Middle frontal gyrus (tissue), 1 donor: Measurements from ENCODE around the gene CDH18.

Experiments
- DNase-seq: peaks from one replicate; pipeline ENCODE4 v3.0.0-alpha.2; 2015; ENCODE audit warnings: low spot score; ENCODE audit errors: extremely low spot score

Gene CDH18

DNA sequence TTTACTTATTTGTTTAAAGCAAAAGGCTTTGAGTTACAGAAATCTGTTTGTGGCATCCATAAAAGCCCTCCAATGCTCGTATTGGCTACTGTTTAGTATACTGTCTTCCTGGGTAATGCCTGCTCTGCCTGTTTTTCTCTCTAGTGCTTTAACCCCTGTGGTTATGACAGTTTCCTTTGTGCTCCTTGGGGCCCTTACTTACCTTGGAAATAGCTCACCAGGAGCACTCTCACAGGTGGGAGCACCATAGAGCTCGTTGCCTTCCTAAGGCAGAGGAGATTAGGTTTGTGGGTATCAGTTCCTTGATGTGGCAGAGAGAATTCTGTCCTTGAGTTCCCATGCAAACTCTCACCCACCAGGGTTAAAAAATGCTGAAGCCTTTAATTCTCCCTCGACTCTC lies 242.8 kb downstream of the CDH18 start:
- DNase-seq, result no peak

DNA sequence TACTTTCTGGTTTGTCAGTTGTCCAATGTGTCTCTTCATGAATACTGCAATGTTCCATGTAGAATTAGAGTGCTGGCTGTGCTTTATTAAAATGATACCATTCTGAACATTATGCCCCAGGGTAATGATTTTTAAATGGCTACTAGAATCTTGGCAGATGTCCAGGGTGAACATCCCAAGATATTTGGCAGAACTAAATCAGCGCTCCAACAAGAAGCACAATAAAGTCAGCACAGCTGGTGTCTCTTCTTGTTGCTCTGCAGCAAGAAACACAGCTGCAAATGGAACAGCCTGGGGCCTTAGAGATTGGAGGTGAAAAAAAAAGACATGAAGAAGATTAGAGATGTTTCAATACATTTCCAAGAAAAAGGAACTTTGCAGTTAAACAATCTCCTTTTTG lies 248.3 kb downstream of the CDH18 start:
- no peak for DNase-seq

DNA sequence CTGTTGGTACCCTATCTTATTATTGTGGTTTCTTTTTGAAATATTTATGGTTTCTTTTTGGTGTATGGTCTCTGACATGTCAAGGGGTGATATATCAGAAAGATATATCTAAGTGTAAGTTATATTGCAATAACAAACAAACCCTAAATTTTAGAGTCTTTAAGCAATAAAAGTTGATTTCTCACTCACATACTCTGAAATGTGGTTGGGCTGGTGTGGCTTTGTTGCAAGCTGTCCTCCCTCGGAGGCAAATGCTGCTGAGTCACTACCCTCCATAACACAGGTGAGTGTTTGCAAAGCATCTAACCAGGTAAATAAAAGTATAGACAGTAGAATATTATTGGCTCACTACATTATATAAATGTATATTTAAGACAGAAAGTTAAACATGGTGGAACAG lies 253.2 kb downstream of the CDH18 start:
- no peak for DNase-seq

DNA sequence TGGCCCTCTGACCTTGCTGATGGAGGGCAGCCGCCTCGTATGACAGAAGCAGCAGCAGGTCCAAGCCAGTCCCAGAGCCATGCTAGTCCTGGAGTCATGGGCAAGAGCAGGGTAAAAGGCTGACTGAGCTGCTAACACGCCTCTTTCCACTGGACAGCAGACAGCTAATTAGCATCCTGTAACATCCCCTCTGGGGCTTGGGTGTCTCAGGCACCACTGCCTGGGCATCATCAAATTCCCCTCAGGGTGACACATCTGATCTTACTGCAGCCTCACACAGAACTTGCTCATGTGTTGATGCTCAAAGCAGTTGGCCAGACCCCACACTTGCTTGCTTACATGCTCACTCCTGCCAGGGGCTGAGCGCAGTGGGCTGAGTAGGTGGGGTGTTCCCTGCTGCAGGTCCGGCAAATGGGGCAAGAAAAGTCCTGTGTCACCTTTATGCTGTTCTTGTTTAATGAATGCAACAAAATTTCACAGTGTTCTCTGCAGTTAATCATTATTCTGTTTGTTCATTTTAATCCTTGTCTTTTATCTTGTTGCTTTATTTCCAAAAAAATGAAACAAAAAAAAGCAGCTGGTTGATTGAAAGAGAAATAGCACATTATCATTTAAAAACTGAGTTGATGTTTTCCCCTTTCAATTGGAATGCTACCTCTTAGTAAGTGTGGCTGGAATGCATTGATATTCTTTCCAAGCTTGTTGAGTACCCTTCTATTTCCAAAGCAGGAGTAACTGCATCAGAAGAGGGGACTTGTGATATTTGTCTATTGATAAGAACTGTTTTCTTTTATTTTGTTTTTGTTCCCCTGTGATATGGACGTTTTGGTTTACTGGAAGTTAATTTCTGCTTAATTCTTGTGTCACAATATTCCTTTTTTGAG lies 254.1 kb downstream of the CDH18 start:
- DNase-seq, result no peak

DNA sequence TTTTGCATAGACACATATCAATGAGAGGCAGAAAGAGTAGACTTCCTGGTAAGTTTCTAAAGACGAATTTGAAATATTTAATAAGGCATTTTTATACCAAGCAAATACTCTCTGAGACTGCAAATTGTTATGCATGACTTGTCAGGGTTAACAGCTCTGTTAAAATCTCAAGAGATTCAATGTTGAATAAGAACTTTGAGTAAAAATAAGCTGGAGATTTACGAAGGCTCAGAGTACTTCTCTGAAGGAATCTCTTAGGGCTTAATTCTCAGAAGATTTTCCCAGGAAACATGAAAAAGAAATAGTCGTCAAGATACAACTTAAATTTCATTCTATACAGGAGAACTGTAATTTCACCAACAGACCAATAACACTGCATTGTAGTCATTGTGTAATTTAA lies 259.4 kb downstream of the CDH18 start:
- DNase-seq, result no peak

DNA sequence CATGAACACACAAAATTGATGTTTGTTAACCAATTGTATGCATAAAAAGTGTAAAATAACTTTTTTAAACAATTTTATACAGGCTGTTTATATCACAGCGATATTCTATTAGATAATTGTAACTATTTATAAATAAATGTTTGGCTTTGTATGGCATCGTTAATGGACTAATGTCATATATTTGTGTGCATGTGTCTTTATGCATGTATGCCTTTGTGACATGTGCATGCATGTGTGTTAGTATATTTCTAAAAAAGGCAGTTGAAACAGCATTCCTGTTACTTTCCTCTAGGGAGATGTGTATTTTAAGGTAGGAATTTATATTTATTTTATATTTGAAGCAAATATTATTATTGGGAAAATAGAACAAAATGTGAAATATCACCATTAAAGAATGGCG lies 268.9 kb downstream of the CDH18 start:
- no peak for DNase-seq

DNA sequence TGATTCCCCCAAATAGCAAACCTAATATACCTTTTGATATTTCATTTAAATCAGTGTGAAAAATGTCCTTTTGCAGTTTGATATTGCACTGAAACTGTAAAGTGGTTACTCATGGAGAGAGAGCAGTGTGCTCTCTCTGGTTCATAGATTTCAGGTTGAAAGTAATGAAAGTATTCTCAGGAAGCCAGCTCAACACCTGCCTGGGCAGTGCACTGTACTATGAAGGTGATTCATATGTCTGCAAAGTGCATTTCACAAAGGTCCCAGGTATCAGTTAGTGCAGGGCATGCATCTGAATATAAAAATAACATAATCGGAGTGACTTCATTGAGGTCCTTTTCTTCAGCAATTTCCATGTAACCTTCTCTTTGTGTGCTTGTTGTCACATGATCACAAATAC lies 274.3 kb downstream of the CDH18 start:
- no peak for DNase-seq

DNA sequence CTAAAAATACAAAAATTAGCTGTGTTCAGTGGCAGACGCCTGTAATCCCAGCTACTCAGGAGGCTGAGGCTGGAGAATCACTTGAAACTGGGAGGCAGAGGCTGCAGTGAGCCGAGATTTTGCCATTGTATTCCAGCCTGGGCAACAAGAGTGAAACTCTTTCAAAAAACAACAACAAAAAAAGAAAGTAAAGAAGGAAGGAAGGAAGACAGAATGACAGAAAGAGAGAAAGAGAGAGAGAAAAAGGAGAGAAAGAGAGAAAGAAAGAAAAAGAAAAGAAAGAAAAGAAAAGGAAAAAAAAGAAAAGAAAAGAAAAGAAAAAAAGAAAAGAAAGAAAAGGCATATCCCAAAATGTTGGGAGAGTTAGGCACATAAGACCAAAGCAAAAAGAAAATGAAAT lies 278.6 kb downstream of the CDH18 start:
- DNase-seq, result no peak

DNA sequence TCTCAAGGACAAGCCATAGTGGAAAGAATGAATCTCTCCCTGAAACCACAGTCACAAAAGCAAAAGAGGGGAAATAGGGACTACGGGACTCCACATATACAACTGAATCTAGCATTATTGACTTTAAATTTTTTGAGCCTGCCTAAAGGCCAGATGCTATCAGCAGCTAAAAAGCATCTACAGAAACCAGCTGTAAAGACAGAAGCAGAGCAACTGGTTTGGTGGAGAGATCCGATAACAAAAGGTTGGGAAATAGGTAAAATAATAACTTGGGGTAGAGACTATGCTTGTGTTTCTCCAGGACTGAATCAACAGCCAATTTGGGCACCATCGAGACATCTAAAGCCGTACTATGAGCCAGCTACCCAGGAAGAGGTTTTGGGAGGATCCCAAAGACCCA lies 281.2 kb downstream of the CDH18 start:
- DNase-seq, result no peak

DNA sequence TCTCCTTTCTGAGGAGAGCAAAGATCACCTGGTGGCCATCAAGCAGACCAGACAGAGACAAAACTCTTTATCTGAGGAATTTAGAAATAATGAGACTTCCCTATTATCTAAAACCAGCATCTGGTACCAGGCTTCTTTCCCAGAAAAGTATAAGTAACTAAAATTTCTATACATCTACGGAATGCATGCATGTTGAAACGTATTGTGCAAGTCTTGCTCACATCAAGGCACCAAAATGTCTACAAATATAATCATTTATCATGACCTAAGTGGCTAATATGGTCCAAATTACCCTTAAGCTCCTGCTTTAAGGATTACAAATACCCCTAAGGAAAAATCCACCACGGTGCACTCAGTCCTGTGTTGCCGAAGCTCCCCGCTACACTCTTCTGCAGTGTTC lies 286.3 kb downstream of the CDH18 start:
- no peak for DNase-seq

DNA sequence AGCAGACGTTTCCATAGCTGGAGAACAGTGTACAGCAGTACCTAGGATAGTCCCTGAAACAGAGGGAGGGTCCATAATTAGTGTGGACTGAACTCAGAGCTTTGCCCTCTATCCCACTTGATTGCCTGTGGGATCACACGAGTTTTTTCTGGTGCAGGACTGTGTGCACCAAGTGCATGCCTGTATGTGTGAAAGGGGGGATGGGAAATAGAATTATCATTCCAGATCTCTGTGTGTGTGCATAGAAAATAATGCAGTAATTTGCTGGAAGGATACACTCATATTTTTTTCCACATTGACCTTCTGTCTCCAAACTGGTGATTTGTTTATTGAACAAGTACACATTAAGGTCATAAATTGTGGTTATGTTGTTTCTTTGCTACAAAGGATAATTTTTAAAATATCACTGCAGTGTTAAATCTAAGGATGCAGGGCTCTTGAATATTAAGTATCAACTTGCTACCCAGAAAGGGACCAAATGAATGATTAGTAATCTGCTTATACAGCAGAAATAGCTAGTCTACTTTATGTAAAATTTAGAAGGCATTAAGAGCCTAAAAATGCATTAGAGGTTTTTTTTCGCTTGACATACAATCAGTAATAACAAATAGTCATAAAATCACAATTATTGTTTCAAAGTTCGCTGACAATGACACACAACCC lies 292.9 kb downstream of the CDH18 start:
- no peak for DNase-seq

DNA sequence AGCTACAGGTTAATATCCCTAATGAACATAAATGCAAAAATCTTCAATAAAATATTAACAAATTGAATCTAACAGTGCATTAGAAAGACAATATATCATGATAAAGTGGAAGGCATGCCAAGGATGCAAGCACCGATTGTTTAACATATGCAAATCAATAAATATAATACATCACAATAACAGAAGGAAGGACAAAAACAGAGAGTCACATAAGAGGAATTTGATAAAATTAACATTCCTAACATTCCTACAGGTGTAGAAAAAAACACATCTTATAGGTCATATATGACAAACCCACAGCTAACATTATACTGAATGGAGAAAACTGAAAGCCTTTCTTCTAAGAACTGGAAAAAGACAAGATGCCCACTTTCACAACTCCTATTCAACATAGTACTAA lies 297.0 kb downstream of the CDH18 start:
- DNase-seq, result no peak

DNA sequence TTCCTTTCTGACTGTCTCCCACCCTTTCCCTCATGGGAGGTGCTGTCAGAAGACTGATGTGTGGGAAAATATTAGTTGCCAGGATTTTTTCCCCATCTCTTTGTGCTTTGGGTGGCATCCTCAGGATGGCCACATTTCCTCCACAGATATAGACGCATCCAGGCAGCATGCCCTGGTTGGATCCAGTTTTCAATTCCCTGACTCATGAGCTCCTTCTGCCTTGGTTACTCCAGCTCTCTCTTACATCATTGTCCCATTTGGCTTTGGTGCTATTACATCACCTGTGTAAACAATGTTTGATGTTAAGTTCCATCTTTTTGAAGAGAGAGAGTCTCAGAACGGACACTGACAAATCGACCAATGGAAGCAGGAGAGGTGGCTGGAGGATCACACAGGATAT lies 302.5 kb downstream of the CDH18 start:
- no peak for DNase-seq

DNA sequence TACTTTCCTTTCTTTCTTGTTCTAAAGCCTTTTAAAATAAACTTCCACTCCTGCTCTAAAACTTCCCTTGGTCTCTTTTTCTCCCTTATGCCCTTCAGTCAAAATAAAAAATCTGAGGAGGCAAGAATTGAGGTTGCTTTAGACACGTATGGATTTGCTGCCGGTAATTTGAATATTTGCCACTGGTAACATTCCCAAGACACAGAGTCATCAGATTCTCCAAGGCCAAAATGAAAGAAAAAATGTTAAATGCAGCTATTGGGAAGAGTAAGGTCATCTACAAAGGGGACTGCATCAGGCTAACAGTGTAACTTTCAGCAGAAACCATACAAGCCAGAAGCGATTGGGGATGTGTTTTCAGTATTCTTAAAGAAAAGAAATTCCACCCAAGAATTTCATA lies 311.1 kb downstream of the CDH18 start:
- DNase-seq, result no peak

DNA sequence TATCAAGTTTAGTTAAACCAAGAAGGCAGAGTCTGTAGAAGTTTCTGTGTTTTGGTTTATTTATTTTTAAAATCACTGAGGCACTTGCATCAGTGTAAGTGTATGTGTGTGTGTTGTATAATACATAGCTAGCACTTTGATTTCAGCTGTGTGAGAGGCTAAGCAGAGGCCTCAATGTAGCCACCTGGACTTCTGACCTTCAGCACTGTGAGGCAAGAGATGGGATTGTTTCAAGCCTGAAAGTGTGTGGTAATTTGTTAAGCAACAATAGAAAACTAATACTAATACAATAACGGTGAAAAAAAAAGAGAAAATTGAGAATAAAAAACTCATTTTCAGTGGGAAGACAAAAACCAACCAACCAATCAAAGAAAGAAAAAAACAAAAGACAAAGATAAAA lies 327.3 kb downstream of the CDH18 start:
- DNase-seq, result no peak

DNA sequence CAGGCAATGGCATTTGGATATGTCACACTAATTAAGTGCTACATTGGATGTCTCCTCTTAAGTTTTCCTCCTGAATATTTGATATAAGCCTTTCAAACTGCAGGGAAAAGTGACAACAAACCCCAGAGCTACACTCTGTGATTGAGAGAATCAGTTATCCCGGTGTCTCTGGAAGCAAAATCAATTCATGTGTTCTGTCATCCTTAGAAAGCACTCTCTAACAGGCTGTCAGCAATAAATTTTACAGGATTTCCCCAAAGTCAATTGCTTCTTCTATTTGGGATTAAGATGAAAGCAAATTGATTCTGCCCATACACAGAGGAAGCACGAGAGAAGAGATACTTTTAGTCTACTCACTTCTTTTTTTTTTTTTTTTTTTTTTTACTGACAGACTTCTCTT lies 332.4 kb downstream of the CDH18 start:
- DNase-seq, result no peak

DNA sequence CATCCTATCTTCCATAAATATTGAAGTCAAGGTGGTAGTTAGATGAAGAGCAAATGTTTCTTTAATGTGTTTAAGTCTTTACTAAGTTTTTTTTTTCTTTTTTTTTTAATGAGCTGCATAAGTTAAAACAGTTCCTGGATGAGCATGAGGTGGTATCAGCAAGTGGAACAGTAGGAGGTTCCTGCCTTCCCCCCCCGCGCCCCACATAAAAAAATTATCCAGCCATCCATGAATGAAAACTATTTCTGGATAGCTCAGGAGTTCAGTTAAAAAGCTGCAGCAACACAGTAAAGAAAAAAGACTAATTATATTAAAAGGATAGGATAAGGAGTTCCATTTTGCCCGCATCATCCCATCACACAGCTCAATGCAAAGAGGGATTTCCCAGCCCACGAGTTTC lies 349.5 kb downstream of the CDH18 start:
- no peak for DNase-seq

DNA sequence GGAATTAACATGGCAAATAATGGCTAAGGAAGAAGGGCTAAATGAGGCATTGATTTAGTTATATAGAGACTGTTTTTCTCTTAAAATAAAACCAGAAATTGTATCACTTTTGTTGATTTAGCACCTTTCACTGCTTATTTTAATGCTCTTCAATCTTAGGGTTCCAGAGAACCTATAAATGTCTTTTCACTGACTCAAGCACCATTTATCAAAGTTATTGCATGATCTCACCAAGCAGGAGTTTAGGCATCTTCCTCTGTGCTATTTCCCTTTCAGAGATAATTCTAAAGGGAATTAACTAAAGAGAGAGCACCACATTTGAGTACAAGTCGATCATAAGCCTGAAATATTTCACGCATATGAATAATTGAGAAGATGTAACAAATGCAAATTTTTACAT lies 357.1 kb downstream of the CDH18 start:
- DNase-seq, result no peak

DNA sequence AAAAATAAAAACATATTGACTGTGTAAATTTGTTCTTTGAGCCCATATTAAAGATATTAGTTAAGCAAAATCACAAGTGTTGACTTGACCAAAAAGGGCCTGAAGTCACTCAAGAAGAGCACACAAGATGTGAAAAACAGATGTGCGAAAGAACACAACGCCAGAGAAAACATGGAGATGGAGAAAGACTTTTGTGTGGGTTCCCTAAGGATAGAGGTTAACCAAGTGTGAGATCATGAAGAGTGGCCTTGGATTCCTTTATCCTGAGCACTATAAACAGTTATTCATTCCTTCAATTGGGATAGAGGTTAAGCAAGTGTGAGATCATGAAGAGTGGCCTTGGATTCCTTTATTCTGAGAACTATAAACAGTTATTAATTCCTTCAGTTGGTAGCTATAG lies 361.8 kb downstream of the CDH18 start:
- no peak for DNase-seq

DNA sequence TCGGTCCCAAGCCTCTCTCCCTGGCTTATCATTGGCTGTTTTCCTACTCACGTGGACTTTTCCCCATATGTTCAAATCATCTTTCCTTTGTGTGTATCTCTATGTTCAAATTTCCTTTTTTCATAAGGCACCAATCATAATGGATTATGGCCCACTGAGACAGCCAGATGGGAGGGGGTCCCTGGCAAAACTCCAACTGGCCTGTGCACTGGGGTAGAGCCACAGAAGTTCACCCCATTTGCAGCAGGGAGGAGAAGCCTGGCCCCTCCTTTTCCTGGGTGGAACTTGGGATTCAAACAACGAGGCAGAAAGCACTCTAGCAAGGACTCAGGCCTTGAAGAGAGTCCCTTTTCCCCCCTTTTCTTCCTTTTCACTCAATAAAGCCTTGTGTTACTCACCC lies 362.4 kb downstream of the CDH18 start:
- no peak for DNase-seq

DNA sequence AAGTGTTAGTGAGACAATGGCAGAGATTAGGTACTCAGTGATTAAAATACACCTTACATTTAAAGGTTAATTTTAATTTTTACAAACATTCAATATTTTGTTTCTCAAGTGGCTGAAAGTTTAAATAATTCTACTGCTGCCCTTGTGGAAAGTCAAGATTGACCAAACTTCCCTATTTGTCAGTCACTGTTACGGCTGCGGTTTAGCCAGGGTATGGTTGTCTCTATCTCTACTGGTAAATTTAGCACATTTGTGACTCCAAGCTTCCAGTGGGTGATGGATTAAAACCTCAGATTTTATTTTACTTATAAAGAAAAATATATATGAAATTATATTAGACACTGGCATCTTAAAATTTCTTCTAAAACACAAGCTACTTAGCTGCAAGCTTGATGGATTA lies 368.4 kb downstream of the CDH18 start:
- no peak for DNase-seq

DNA sequence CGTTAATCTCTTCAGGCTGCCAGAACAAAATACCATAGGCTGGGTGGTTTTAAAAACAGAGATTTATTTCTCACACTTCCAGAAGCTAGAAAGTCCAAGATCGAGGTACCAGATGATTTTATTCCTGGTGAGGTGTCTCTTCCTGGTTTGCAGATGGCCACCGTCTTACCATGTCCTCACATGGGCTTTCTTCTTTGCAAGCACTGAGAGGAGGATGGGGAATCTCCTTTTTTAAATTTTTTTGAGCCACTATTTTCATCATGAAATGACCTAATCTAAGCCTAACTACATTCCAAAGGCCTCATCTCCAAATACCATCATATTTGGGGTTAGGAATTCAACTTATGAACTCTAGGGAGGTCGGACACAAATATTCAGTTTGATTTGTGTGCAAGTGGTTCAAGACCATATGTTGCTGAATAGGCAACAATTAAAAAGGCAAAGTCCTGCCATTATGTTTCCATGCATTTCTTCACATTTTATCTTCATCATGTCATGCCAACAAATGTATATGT lies 371.2 kb downstream of the CDH18 start:
- no peak for DNase-seq

DNA sequence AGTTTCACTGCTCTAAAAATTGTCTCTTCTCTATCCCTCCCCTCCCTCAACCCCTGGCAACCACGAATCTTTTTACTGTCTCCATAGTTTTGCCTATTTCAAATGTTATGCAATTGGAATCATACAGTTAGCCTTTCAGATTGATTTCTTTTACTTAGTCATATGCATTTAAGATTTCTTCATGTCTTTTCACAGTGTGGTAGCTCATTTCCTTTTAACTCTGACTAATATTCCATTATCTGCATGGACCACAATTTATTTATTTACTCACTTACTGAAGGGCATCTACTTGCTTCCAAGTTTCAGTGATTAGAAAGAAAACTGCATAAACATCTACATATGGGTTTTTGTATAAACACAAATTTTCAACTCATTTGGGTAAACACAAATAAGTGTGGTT lies 372.3 kb downstream of the CDH18 start:
- DNase-seq, result no peak
